GM23338 (cell line): ENCODE measurements around the gene TMIGD2. TPM values are rescaled to one million over a fixed set of nuclear protein-coding genes. Genes with fewer than 3 reads are reported as not detected.

Experiments used
- ATAC-seq: fragments of 200-7000 bp; cut with Tn5 transposase; 3 replicates; pipeline ENCODE4 v1.9.1; 2020
- DNase-seq: peaks from one replicate; pipeline ENCODE4 v3.0.0-alpha.2; 2015; ENCODE audit warnings: low spot score
- H2AFZ ChIP-seq: fragments of 200-600 bp; sonication (generic); 2 replicates; pipeline ENCODE4 v1.8.0; 2016; ENCODE audit warnings: antibody characterized with exemption, mild to moderate bottlenecking, moderate library complexity
- H3F3A ChIP-seq: fragments of 200-600 bp; sonication (generic); replicated peaks from 2 replicates; pipeline ENCODE4 v1.8.0; 2017; ENCODE audit warnings: antibody characterized with exemption, mixed run types, low read depth
- H3K27ac ChIP-seq: fragments of 200-600 bp; sonication (generic); 2 replicates; pipeline ENCODE4 v1.6.1; 2016; ENCODE audit warnings: low read depth
- H3K27me3 ChIP-seq: fragments of 200-600 bp; sonication (generic); 2 replicates; pipeline ENCODE4 v1.8.0; 2016; ENCODE audit warnings: mild to moderate bottlenecking, mixed run types, moderate library complexity; ENCODE audit not compliant: insufficient read depth
- H3K36me3 ChIP-seq: fragments of 200-600 bp; sonication (generic); 2 replicates; pipeline ENCODE4 v1.8.0; 2016; ENCODE audit warnings: mild to moderate bottlenecking; ENCODE audit not compliant: insufficient read depth
- H3K4me1 ChIP-seq: fragments of 200-600 bp; sonication (generic); 2 replicates; pipeline ENCODE4 v1.8.0; 2016; ENCODE audit warnings: mild to moderate bottlenecking, moderate library complexity; ENCODE audit not compliant: insufficient read depth
- H3K4me2 ChIP-seq: fragments of 200-600 bp; sonication (generic); 2 replicates; pipeline ENCODE4 v1.7.1; 2017; ENCODE audit warnings: mixed run types
- H3K4me3 ChIP-seq: fragments of 200-600 bp; sonication (generic); 2 replicates; pipeline ENCODE4 v1.6.1; 2016; ENCODE audit warnings: mixed run types
- H3K79me2 ChIP-seq: fragments of 200-600 bp; sonication (generic); replicated peaks from 2 replicates; pipeline ENCODE4 v1.8.0; 2017; ENCODE audit warnings: mild to moderate bottlenecking; ENCODE audit not compliant: insufficient read depth
- H3K9me2 ChIP-seq: fragments of 200-600 bp; sonication (generic); 2 replicates; pipeline ENCODE4 v1.8.0; 2017; ENCODE audit not compliant: insufficient read depth
- H4K20me1 ChIP-seq: fragments of 200-600 bp; sonication (generic); replicated peaks from 2 replicates; pipeline ENCODE4 v1.8.0; 2017; ENCODE audit warnings: mild to moderate bottlenecking; ENCODE audit not compliant: insufficient read depth
- H3K27ac Mint-ChIP-seq: 2 replicates; pipeline ENCODE4 v1.8.0; 2020; ENCODE audit warnings: inconsistent platforms, mild to moderate bottlenecking, moderate library complexity, mixed read lengths
- H3K27me3 Mint-ChIP-seq: 3 replicates; pipeline ENCODE4 v1.8.0; 2022; ENCODE audit warnings: low read depth, mild to moderate bottlenecking, moderate library complexity, mixed read lengths, inconsistent platforms; ENCODE audit not compliant: insufficient read depth, poor library complexity
- H3K36me3 Mint-ChIP-seq: 3 replicates; pipeline ENCODE4 v1.8.0; 2021; ENCODE audit warnings: low read depth, mild to moderate bottlenecking, inconsistent platforms, moderate library complexity, mixed read lengths
- H3K4me1 Mint-ChIP-seq: 3 replicates; pipeline ENCODE4 v1.8.0; 2020; ENCODE audit warnings: mild to moderate bottlenecking, inconsistent platforms, mixed read lengths
- H3K4me3 Mint-ChIP-seq: 3 replicates; pipeline ENCODE4 v1.8.0; 2021; ENCODE audit warnings: moderate library complexity, mild to moderate bottlenecking, inconsistent platforms, mixed read lengths
- H3K9me3 Mint-ChIP-seq: 3 replicates; pipeline ENCODE4 v1.8.0; 2020; ENCODE audit warnings: moderate library complexity, mild to moderate bottlenecking, inconsistent platforms, mixed read lengths
- CREB1 ChIP-seq: fragments of 250-450 bp; sonication (Bioruptor Pico); IDR thresholded peaks from 2 replicates; pipeline ENCODE4 v1.5.0; 2020; ENCODE audit warnings: low read depth, mild to moderate bottlenecking, moderate library complexity
- EZH2 ChIP-seq: fragments of 200-600 bp; sonication (generic); IDR thresholded peaks from one replicate; pipeline ENCODE4 v1.8.0; 2017; ENCODE audit warnings: antibody characterized with exemption, mild to moderate bottlenecking, low read depth; ENCODE audit not compliant: unreplicated experiment
- EZH2phosphoT487 ChIP-seq: fragments of 200-600 bp; sonication (generic); IDR thresholded peaks from one replicate; pipeline ENCODE4 v1.8.1; 2018; ENCODE audit warnings: antibody characterized with exemption; ENCODE audit not compliant: unreplicated experiment
- JUNB ChIP-seq: IDR thresholded peaks from one replicate; pipeline ENCODE4 v1.6.1; 2016; ENCODE audit warnings: antibody characterized with exemption; ENCODE audit not compliant: unreplicated experiment
- NANOG ChIP-seq: IDR thresholded peaks from 2 replicates; pipeline ENCODE4 v1.6.1; 2016; ENCODE audit warnings: antibody characterized with exemption, borderline replicate concordance
- POLR2AphosphoS5 ChIP-seq: IDR thresholded peaks from 2 replicates; pipeline ENCODE4 v1.6.1; 2016; ENCODE audit warnings: antibody characterized with exemption, low read depth
- REST ChIP-seq: IDR thresholded peaks from one replicate; pipeline ENCODE4 v1.6.1; 2018; ENCODE audit warnings: antibody characterized with exemption; ENCODE audit not compliant: unreplicated experiment
- STAT1 ChIP-seq: IDR thresholded peaks from one replicate; pipeline ENCODE4 v1.6.1; 2016; ENCODE audit warnings: antibody characterized with exemption; ENCODE audit not compliant: unreplicated experiment
- ZNF114 ChIP-seq: fragments of 250-450 bp; sonication (Bioruptor Pico); IDR thresholded peaks from 2 replicates; pipeline ENCODE4 v1.5.0; 2020; ENCODE audit warnings: mild to moderate bottlenecking, moderate library complexity
- ZNF331 ChIP-seq: fragments of 250-450 bp; sonication (Bioruptor Pico); IDR thresholded peaks from 2 replicates; pipeline ENCODE4 v1.5.0; 2020; ENCODE audit warnings: low read depth, mild to moderate bottlenecking, moderate library complexity
- polyA plus RNA-seq: library from polyadenylated mRNA; unstranded; fragments of >200 nt; fragmentation: Nextera tagmentation; extraction: Ambion mirVana; gene quantifications from 2 replicates; pipeline ENCODE4 v1.2.1, GENCODE V29; 2016
- total RNA-seq: library from RNA; depleted of rRNA; stranded (reverse); fragments of >200 nt; shearing (Covaris generic); gene quantifications from 2 replicates; pipeline ENCODE4 v1.2.3, GENCODE V29; 2014
- TF ChIP-seq, protein P1 (sequence below), 2 experiments: fragments of 200-600 bp in 1 of 2; sonication (generic) in 1 of 2; conservative IDR thresholded peaks; 2 replicates each; pipeline versions ENCODE4 v1.5.1 to v1.6.1; 2016 to 2017; ENCODE audit warnings: antibody characterized with exemption in 2 of 2, low read depth in 2 of 2, mild to moderate bottlenecking in 2 of 2, moderate library complexity in 1 of 2
- TF ChIP-seq, protein P2 (sequence below): IDR thresholded peaks from 2 replicates; pipeline ENCODE4 v1.6.1; 2016; ENCODE audit warnings: antibody characterized with exemption
- TF ChIP-seq, protein P3 (sequence below): fragments of 250-450 bp; sonication (Bioruptor Pico); IDR thresholded peaks from 2 replicates; pipeline ENCODE4 v1.5.0; 2020; ENCODE audit warnings: mild to moderate bottlenecking, moderate library complexity

Gene TMIGD2
- total and polyA plus RNA-seq, 2 experiments from 2014 or later: 0.76 to 0.79 TPM

DNA sequence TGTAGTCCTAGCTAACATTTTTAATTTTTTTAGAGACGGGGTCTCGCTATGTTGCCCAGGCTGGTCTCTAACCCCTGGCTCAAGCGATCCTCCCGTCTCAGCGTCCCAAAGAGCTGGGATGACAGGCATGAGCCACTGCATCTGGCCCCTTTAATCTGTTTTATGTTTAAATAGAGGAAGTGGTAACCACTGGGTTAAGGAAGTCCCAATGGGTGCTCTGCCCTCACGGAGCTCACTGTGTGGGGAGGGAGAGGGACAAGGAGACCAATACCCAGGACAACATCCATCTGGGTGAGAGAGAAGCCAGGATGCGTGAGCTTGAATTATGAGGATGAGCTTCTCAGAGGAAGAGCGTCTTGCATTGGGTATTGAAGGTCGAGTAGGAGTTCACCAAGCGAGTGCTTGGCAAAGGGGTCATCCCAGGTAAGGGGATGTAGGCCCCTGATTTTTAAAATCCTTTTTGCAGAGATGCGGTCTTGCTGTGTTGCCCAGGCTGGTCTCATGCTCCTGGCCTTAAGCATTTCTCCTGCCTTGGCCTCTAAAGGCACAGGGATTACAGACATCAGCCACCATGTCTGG is 41.5 kb downstream of the TMIGD2 start:
- no peak for DNase-seq
- no peaks in the 10 kb centered on the region for H3K79me2 ChIP-seq
- H3K9me3 Mint-ChIP-seq: peaks cover 8% of the 10 kb centered on the region

More for the DNA sequence above, 41.5 kb downstream of the TMIGD2 start:
- Histone ChIP-seq H3F3A (no peaks in the 10 kb centered on the region), H3K4me3 (no peak overlapping the region), H3K4me1 (no peaks in the 10 kb centered on the region), H3K36me3 (peaks cover 5% of the 10 kb centered on the region; the same call in 1 of the 2 replicates), H4K20me1 (no peaks in the 10 kb centered on the region), H2AFZ (no peak overlapping the region), H3K27ac (no peak overlapping the region), H3K27me3 (no peaks in the 10 kb centered on the region), H3K4me2 (no peak overlapping the region), H3K9me2 (no peaks in the 10 kb centered on the region)
- Mint-ChIP-seq H3K27ac (no peak overlapping the region), H3K27me3 (no peaks in the 10 kb centered on the region), H3K4me1 (no peaks in the 10 kb centered on the region), H3K4me3 (no peak overlapping the region), H3K36me3 (peaks cover 46% of the 10 kb centered on the region)
- TF ChIP-seq EZH2phosphoT487: no peak
- no peak for TF ChIP-seq CREB1 (CRISPR knock-in tag)
- TF ChIP-seq JUNB: no peak
- TF ChIP-seq REST: no peak
- no peak for TF ChIP-seq POLR2AphosphoS5
- TF ChIP-seq EZH2: no peak
- TF ChIP-seq, protein P1, sequence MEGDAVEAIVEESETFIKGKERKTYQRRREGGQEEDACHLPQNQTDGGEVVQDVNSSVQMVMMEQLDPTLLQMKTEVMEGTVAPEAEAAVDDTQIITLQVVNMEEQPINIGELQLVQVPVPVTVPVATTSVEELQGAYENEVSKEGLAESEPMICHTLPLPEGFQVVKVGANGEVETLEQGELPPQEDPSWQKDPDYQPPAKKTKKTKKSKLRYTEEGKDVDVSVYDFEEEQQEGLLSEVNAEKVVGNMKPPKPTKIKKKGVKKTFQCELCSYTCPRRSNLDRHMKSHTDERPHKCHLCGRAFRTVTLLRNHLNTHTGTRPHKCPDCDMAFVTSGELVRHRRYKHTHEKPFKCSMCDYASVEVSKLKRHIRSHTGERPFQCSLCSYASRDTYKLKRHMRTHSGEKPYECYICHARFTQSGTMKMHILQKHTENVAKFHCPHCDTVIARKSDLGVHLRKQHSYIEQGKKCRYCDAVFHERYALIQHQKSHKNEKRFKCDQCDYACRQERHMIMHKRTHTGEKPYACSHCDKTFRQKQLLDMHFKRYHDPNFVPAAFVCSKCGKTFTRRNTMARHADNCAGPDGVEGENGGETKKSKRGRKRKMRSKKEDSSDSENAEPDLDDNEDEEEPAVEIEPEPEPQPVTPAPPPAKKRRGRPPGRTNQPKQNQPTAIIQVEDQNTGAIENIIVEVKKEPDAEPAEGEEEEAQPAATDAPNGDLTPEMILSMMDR (conservative IDR thresholded peaks at IDR 0.05; ENCODE audit: low read depth in 2 of 2): no peak
- TF ChIP-seq ZNF114 (CRISPR knock-in tag): no peak
- TF ChIP-seq, protein P2, sequence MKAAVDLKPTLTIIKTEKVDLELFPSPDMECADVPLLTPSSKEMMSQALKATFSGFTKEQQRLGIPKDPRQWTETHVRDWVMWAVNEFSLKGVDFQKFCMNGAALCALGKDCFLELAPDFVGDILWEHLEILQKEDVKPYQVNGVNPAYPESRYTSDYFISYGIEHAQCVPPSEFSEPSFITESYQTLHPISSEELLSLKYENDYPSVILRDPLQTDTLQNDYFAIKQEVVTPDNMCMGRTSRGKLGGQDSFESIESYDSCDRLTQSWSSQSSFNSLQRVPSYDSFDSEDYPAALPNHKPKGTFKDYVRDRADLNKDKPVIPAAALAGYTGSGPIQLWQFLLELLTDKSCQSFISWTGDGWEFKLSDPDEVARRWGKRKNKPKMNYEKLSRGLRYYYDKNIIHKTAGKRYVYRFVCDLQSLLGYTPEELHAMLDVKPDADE: no peak
- no peak for TF ChIP-seq STAT1
- TF ChIP-seq ZNF331 (CRISPR knock-in tag): no peak
- TF ChIP-seq NANOG: no peak
- TF ChIP-seq, protein P3, sequence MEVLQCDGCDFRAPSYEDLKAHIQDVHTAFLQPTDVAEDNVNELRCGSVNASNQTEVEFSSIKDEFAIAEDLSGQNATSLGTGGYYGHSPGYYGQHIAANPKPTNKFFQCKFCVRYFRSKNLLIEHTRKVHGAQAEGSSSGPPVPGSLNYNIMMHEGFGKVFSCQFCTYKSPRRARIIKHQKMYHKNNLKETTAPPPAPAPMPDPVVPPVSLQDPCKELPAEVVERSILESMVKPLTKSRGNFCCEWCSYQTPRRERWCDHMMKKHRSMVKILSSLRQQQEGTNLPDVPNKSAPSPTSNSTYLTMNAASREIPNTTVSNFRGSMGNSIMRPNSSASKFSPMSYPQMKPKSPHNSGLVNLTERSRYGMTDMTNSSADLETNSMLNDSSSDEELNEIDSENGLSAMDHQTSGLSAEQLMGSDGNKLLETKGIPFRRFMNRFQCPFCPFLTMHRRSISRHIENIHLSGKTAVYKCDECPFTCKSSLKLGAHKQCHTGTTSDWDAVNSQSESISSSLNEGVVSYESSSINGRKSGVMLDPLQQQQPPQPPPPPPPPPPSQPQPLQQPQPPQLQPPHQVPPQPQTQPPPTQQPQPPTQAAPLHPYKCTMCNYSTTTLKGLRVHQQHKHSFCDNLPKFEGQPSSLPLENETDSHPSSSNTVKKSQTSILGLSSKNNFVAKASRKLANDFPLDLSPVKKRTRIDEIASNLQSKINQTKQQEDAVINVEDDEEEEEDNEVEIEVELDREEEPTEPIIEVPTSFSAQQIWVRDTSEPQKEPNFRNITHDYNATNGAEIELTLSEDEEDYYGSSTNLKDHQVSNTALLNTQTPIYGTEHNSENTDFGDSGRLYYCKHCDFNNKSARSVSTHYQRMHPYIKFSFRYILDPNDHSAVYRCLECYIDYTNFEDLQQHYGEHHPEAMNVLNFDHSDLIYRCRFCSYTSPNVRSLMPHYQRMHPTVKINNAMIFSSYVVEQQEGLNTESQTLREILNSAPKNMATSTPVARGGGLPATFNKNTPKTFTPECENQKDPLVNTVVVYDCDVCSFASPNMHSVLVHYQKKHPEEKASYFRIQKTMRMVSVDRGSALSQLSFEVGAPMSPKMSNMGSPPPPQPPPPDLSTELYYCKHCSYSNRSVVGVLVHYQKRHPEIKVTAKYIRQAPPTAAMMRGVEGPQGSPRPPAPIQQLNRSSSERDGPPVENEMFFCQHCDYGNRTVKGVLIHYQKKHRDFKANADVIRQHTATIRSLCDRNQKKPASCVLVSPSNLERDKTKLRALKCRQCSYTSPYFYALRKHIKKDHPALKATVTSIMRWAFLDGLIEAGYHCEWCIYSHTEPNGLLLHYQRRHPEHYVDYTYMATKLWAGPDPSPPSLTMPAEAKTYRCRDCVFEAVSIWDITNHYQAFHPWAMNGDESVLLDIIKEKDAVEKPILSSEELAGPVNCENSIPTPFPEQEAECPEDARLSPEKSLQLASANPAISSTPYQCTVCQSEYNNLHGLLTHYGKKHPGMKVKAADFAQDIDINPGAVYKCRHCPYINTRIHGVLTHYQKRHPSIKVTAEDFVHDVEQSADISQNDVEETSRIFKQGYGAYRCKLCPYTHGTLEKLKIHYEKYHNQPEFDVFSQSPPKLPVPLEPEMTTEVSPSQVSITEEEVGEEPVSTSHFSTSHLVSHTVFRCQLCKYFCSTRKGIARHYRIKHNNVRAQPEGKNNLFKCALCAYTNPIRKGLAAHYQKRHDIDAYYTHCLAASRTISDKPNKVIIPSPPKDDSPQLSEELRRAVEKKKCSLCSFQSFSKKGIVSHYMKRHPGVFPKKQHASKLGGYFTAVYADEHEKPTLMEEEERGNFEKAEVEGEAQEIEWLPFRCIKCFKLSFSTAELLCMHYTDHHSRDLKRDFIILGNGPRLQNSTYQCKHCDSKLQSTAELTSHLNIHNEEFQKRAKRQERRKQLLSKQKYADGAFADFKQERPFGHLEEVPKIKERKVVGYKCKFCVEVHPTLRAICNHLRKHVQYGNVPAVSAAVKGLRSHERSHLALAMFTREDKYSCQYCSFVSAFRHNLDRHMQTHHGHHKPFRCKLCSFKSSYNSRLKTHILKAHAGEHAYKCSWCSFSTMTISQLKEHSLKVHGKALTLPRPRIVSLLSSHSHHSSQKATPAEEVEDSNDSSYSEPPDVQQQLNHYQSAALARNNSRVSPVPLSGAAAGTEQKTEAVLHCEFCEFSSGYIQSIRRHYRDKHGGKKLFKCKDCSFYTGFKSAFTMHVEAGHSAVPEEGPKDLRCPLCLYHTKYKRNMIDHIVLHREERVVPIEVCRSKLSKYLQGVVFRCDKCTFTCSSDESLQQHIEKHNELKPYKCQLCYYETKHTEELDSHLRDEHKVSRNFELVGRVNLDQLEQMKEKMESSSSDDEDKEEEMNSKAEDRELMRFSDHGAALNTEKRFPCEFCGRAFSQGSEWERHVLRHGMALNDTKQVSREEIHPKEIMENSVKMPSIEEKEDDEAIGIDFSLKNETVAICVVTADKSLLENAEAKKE (CRISPR knock-in tag): no peak
- no peak for ATAC-seq
